Subcutaneous abdominal adipose tissue (tissue), 5 donors: ENCODE results near the gene MRPL49.

Experiments used
- H3K27ac ChIP-seq: one replicate; pipeline ENCODE4 v1.7.0; 2013; ENCODE audit warnings: low read depth, mild to moderate bottlenecking, inconsistent platforms, low read length, moderate library complexity
- H3K27me3 ChIP-seq, 5 donors: one replicate each; pipeline ENCODE4 v1.7.0; 2013; ENCODE audit warnings: low read length in 5 of 5, inconsistent platforms in 1 of 5; ENCODE audit not compliant: control insufficient read depth in 5 of 5, insufficient read depth in 4 of 5
- H3K36me3 ChIP-seq, 5 donors: one replicate each; pipeline ENCODE4 v1.7.0; 2013; ENCODE audit warnings: low read length in 5 of 5; ENCODE audit not compliant: control insufficient read depth in 5 of 5, insufficient read depth in 5 of 5
- H3K4me1 ChIP-seq, 5 donors: one replicate each; pipeline ENCODE4 v1.7.0; 2013; ENCODE audit warnings: low read length in 5 of 5, mild to moderate bottlenecking in 3 of 5, moderate library complexity in 1 of 5; ENCODE audit not compliant: control insufficient read depth in 5 of 5, insufficient read depth in 5 of 5
- H3K4me3 ChIP-seq, 5 donors: one replicate each; pipeline ENCODE4 v1.7.0; 2013; ENCODE audit warnings: low read length in 5 of 5, low read depth in 1 of 5
- H3K9ac ChIP-seq, 5 donors: one replicate each; pipeline ENCODE4 v1.7.0; 2013; ENCODE audit warnings: low read length in 5 of 5, mild to moderate bottlenecking in 4 of 5, moderate library complexity in 3 of 5
- H3K9me3 ChIP-seq, 5 donors: one replicate each; pipeline ENCODE4 v1.7.0; 2013; ENCODE audit warnings: low read length in 5 of 5; ENCODE audit not compliant: control insufficient read depth in 5 of 5
- donor health status: healthy.
- donor health status: healthy.
- donor health status: healthy.
- donor health status: healthy.
- donor health status: healthy.

Gene MRPL49

DNA sequence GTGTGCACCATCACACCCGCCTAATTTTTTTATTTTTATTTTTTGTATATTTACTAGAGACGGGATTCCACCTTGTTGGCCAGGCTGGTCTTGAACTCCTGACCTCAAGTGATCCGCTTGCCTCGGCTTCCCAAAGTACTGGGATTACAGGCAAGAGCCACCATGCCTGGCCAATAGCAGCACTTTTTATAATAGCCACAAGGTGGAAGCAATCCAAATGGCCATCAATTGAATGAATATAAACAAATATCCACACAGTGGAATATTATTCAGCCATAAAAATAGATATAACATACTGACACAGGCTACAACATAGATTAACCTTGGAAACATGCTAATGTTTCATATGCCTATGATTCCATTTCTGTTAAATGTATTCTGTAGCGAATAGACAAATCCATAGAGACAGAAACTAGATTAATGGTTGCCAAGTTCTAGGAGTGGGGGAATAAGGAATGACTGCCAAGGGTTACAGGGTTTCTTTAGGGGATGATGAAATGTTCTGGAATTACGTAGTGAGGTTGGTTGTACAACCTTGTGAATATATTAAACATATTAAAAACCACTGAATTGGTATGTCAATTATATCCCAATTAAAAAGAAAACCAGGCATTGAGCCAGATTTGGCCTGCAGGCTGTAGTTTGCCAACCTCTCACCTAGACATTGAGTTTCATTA, 21.3 kb upstream of the MRPL49 start:
- Histone ChIP-seq H3K4me3 (no peak overlapping the region), H3K9me3 (no peaks in the 10 kb centered on the region), H3K27me3 (no peaks in the 10 kb centered on the region), H3K9ac (peak overlapping the region in 1 of 5 donors; percentile 42), H3K4me1 (peaks cover 0 to 58% (median 41%) of the 10 kb centered on the region in 5 donors), H3K27ac (peak overlapping the region; percentile 61), H3K36me3 (peaks cover 0 to 16% (median 6%) of the 10 kb centered on the region in 5 donors)

DNA sequence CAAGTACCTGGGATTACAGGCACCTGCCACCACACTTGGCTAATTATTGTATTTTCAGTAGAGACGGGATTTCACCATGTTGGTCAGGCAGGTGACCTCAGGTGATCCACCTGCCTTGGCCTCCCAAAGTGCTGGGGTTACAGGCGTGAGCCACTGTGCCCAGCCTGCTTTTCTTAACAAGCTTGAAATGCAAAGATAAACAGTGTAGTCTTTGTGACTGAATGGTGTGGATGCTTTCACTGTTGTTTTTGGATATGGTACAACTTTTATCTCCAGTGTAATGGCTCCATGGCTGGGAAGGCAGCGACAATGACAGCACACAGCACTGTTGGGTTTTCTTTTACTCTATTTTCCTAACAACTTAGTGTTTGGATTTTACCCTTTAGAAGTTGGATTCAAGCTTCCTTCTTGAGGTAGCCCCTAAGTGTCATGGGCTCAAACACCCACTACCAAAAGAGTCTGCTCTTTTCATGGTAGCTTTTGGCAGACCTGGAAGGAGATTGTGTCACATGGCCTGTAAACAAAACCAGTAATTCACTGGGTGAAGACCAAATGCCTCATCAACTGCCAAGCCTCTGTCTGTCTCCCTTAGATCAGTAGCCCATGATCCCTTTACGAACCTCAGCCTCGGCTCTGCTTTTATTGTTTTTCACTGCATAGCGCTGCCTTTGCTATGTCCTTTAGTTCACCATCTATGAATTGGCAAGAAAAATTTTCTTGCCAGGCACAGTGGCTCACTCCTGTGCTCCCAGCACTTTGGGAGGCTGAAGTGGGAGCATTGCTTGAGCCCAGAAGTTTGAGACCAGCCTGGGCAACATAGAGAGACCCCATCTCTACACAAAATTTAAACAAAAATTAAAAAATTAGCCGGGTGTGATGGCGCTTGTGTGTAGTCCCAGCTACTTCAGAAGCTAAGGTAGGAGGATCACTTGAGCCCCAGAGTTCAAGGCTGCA, 19.7 kb upstream of the MRPL49 start:
- H3K4me3 ChIP-seq, result no peak overlapping the region
- H3K36me3 ChIP-seq, result peaks cover 0 to 22% (median 6%) of the 10 kb centered on the region in 5 donors
- H3K27ac ChIP-seq, result peak overlapping the region; percentile 82
- H3K27me3 ChIP-seq, result no peaks in the 10 kb centered on the region
- H3K9ac ChIP-seq, result peak overlapping the region in 1 of 5 donors; percentile 35
- H3K9me3 ChIP-seq, result no peaks in the 10 kb centered on the region
- H3K4me1 ChIP-seq, result peaks cover 0 to 50% (median 27%) of the 10 kb centered on the region in 5 donors

GRCh38 chr11:65103476-65103875, 18.6 kb upstream of the MRPL49 start:
- peak overlapping the region; percentile 82 for H3K27ac ChIP-seq
- peaks cover 0 to 27% (median 14%) of the 10 kb centered on the region in 5 donors for H3K36me3 ChIP-seq
- no peaks in the 10 kb centered on the region for H3K9me3 ChIP-seq
- H3K9ac ChIP-seq, result no peak overlapping the region
- H3K27me3 ChIP-seq, result no peaks in the 10 kb centered on the region
- peaks cover 0 to 49% (median 27%) of the 10 kb centered on the region in 5 donors for H3K4me1 ChIP-seq
- no peak overlapping the region for H3K4me3 ChIP-seq

DNA sequence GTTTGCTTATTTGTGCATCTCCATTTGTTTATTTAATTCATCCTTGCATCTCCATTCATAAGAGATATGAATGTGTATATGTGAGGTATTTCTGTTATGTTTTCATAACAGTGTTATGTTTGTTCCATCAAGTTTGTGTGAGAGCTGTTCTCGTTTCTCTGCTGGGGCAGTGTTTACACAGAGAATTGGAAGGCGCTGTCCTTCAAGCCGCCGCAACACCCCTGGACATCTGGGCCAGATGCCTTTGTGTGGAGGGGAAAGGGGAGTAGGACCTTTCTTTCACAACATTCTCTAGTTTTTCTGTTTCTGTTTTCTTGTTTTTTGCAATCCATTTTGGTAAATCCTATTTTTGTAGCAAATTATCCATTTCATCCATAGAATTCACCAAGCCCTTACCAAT, 17.5 kb upstream of the MRPL49 start:
- Histone ChIP-seq H3K9ac (peak overlapping the region in 1 of 5 donors; percentile 6), H3K27me3 (no peaks in the 10 kb centered on the region), H3K36me3 (peaks cover 0 to 35% (median 25%) of the 10 kb centered on the region in 5 donors), H3K4me3 (no peak overlapping the region), H3K9me3 (no peaks in the 10 kb centered on the region), H3K27ac (peak overlapping the region; percentile 82), H3K4me1 (peaks cover 0 to 49% (median 27%) of the 10 kb centered on the region in 5 donors)

DNA sequence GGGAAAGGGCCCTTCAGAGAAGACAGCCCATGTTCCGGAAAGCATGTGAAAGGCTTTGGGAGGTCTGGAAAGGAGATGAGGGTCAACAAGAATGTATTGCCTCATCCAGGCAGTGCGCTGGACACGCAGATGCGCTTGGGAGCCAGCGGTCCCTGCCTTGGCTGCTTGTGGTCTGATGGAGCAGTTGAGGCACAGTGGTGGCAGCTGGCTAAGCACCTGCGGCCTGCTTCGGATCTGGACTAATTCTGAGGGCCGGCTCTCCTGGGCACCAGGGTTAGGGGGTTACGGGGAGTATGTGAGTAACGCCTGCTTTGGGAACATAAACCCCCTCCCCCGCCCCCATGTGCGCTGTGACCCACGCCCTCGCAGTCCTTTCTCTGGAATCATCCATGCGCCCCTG, 15.0 kb upstream of the MRPL49 start:
- H3K36me3 ChIP-seq, result peaks cover 0 to 39% (median 29%) of the 10 kb centered on the region in 5 donors
- H3K9ac ChIP-seq, result no peak overlapping the region
- H3K9me3 ChIP-seq, result no peaks in the 10 kb centered on the region
- H3K4me3 ChIP-seq, result no peak overlapping the region
- H3K4me1 ChIP-seq, result peaks cover 1 to 55% (median 34%) of the 10 kb centered on the region in 5 donors
- no peaks in the 10 kb centered on the region for H3K27me3 ChIP-seq
- no peak overlapping the region for H3K27ac ChIP-seq

GRCh38 chr11:65107751-65108468, 14.2 kb upstream of the MRPL49 start:
- H3K4me3 ChIP-seq, result no peak overlapping the region
- H3K27me3 ChIP-seq, result no peaks in the 10 kb centered on the region
- H3K9ac ChIP-seq, result no peak overlapping the region
- H3K27ac ChIP-seq, result no peak overlapping the region
- peaks cover 1 to 55% (median 35%) of the 10 kb centered on the region in 5 donors for H3K4me1 ChIP-seq
- peaks cover 0 to 36% (median 29%) of the 10 kb centered on the region in 5 donors for H3K36me3 ChIP-seq
- no peaks in the 10 kb centered on the region for H3K9me3 ChIP-seq

GRCh38 chr11:65108469-65109123, 13.5 kb upstream of the MRPL49 start:
- Histone ChIP-seq H3K36me3 (peaks cover 0 to 36% (median 29%) of the 10 kb centered on the region in 5 donors), H3K27me3 (no peaks in the 10 kb centered on the region), H3K9me3 (no peaks in the 10 kb centered on the region), H3K4me3 (no peak overlapping the region), H3K9ac (no peak overlapping the region), H3K27ac (no peak overlapping the region), H3K4me1 (peaks cover 1 to 56% (median 38%) of the 10 kb centered on the region in 5 donors)

DNA sequence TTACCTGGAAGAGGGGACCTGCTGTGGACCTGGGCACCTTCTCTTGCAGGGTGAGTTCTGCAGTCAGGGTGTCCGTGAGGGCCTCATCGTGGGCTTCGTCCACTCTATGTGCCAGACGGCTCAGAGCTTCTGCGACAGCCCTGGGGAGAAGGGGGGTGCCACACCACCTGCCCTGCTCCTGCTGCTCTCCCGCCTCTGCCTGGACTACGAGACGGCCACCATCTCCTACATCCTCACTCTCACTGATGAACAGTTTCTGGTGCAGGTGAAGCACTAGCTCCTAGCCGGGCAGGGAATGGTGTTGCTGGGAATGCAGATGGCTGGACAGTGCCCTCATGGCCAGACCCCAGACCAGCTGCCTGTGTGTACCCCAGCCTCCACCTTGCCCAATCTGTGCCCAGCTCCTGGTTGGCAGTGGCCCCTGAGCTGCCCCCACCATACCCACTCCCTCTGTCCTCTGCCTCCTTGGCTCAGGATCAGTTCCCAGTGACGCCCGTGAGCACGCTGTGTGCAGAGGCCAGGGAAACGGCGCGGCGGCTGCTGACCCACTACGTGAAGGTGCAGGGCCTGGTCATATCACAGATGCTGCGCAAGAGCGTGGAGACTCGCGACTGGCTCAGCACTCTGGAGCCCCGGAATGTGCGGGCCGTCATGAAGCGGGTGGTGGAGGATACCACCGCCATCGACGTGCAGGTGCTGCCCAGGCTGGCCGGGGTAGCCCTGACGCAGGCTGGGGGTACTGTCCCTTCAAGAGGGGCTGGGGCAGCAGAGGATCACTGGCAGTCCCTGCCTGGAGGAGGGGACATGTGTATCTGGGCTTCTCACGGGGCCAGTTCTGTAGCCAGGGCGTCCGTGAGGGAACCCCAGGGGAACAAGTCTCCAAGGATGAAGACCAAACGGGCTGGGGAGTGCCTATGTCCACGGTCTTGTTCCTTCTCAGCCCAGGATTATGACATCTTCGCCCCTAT, 12.6 kb upstream of the MRPL49 start:
- no peak overlapping the region for H3K27ac ChIP-seq
- H3K4me1 ChIP-seq, result peaks cover 1 to 52% (median 35%) of the 10 kb centered on the region in 5 donors
- no peaks in the 10 kb centered on the region for H3K9me3 ChIP-seq
- H3K27me3 ChIP-seq, result no peaks in the 10 kb centered on the region
- H3K36me3 ChIP-seq, result peaks cover 0 to 39% (median 29%) of the 10 kb centered on the region in 5 donors
- H3K9ac ChIP-seq, result no peak overlapping the region
- no peak overlapping the region for H3K4me3 ChIP-seq
